Mammary epithelial cell (primary cell): Measurements from ENCODE around the gene FNBP1.

ENCODE experiments used
- CTCF ChIP-seq, 2 donors: IDR thresholded peaks in 1 of 2; conservative IDR thresholded peaks in 1 of 2; 2 replicates each; pipeline ENCODE4 v1.5.1; 2011 to 2012; ENCODE audit warnings: inconsistent platforms in 2 of 2, low read length in 2 of 2, mild to moderate bottlenecking in 2 of 2, control low read depth in 1 of 2, low read depth in 1 of 2; ENCODE audit not compliant: insufficient read depth in 1 of 2; ENCODE audit errors: extremely low read depth in 1 of 2
- EZH2 ChIP-seq: IDR thresholded peaks from 2 replicates; pipeline ENCODE4 v1.6.1; 2012; ENCODE audit warnings: low read length, inconsistent platforms, borderline replicate concordance

GRCh38 chr9:129999141-129999510, 43.9 kb downstream of the FNBP1 start:
- TF ChIP-seq CTCF (conservative IDR thresholded peaks at IDR 0.05 in 1 of 2, IDR thresholded peaks at IDR 0.05 in 1 of 2; ENCODE audit: extremely low read depth in 1 of 2, insufficient read depth in 1 of 2, low read depth in 1 of 2, low read length in 2 of 2) (no peak), EZH2 (no peak)
